HG02870 (cell line): ENCODE measurements around the gene BBS12.
"Not testable (repeated sequence)": the region's sequence is repeated elsewhere in the genome, so short reads cannot be mapped to it uniquely, and the experiment has no call there.

ENCODE experiments used
- ATAC-seq: cut with Tn5 transposase; IDR thresholded peaks from one replicate; pipeline ENCODE4 v1.9.1; 2021; ENCODE audit warnings: mild to moderate bottlenecking, moderate library complexity; ENCODE audit not compliant: unreplicated experiment

The BBS12 gene

GRCh38 chr4:122764071-122764820, 31.7 kb downstream of the BBS12 start:
- no peak for ATAC-seq

DNA sequence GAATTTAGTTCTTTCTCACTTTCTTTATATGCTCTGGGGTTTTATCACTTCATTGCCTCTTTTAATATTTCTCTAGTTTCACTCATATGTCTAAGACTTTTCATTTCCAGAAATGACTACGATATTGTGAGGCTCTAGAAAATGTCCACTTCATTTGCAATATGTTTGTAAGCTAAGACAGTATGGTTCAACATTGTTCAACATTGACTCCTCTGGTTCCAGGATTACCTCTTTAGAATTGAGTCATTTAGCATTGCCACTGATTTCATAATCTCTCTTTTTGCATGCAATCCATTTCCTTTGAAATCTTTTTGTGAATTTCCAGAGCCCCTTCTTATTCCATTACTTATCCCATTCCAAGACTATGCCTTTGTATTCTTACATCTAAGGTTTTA, 32.3 kb downstream of the BBS12 start:
- ATAC-seq = peak; percentile 95

GRCh38 chr4:122765692-122766352, 33.3 kb downstream of the BBS12 start:
- no peak for ATAC-seq

- no peak for ATAC-seq
Measured at GRCh38 chr4:122766353-122766705, 33.8 kb downstream of the BBS12 start.

GRCh38 chr4:122766950-122767349, 34.4 kb downstream of the BBS12 start:
- ATAC-seq = no peak

DNA sequence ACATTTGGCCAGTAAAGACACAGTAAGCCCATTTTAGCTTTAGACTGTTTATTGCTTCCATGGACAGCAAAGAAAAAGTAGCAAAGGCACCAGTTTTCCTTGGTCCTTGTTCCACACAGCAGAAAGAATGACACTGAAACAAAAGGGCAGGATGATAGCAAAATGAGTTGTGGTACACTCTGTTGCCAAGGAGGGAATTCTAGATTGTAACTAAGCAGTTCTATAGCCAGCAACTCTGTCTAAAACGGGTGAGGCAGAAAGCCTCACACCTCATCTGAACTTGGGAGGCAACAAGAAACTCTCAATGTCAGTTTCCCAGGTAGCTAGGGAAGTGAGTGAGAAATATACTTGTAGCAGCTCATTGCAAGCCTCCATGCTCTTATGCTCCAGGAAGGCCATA, 39.2 kb downstream of the BBS12 start:
- no peak for ATAC-seq

- ATAC-seq = no peak
Measured at GRCh38 chr4:122772311-122772710, 39.8 kb downstream of the BBS12 start.

- ATAC-seq = no peak
Measured at GRCh38 chr4:122772986-122773385, 40.5 kb downstream of the BBS12 start.

- ATAC-seq = no peak
Measured at GRCh38 chr4:122775039-122775438, 42.5 kb downstream of the BBS12 start.

DNA sequence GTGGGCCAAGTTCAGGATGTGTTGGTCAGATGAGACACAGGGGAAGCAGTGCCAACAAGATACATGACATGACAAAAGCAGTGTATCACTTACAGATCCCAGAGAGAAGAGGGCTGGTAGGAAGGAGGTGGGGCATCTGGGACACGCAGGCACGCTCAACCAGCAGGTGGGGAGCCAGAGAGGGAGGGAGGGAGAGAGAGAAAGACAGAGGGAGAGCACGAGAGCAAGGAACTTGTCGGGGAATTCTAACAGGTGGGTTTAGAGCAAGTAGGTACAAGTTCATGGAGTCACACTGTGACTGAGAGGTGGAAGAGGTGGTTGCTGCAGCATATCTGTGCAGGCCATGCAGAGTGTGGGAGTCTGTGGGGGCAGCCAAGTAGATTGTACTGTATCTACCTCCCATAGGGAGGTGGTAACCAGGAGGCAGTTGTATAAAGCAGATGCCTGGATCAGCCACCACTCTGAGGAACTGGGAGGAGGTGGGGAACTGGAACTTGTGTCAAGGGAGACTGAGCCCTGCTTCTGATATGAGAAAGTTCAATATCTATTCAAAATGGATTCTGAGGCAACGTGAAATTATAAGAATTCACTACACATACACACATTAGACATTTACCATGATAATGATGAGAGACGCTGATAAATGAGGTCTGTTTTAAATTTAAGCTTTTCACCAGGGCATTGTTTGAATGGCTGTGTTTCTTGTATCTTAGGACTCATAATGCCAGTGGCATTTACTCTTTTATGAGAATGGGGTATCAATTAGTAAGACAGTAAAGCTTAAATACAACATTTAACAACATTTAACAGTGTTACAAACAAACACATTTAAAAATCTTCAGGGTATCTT, 43.7 kb downstream of the BBS12 start:
- no peak for ATAC-seq

DNA sequence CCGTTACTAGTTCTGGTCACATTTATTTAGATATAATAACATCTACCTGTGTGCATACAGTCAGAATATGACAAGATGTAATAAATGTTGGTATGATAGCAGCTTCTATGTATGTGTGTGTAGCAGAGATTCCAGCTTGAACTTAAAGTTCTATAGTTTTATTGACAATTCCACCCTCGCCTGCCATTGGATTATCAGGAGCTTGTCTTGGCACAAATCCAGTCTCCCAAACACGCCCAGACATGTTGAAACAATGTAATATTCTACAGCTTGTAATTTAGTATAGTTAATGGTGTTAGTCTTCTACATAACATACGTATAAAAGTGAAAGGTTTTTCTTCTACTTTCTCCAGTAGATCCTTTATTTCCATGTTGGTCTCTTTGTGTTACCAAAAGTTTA, 44.4 kb downstream of the BBS12 start:
- no peak for ATAC-seq

- ATAC-seq = no peak
Measured at GRCh38 chr4:122777846-122778673, 45.6 kb downstream of the BBS12 start.

- ATAC-seq = no peak
Measured at GRCh38 chr4:122781486-122781885, 49.0 kb downstream of the BBS12 start.

GRCh38 chr4:122783301-122784215, 51.1 kb downstream of the BBS12 start:
- ATAC-seq = no peak

GRCh38 chr4:122784261-122784660, 51.8 kb downstream of the BBS12 start:
- ATAC-seq = no peak

DNA sequence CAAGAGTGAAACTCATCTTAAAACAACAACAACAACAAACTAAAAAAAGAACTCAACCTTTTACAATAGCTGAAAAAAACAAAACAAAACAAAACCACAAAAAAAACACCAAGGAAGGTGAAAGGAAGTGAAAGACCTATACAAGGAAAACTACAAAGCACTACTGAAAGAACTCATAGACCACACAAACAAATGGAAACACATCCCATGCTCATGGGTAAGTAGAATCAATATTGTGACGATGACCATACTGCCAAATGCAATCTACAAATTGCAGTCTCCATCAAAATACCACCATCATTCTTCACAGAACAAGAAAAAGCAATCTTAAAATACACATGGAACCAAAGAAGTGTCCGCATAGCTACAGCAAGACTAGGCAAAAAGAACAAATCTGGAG, 52.6 kb downstream of the BBS12 start:
- ATAC-seq = no peak

DNA sequence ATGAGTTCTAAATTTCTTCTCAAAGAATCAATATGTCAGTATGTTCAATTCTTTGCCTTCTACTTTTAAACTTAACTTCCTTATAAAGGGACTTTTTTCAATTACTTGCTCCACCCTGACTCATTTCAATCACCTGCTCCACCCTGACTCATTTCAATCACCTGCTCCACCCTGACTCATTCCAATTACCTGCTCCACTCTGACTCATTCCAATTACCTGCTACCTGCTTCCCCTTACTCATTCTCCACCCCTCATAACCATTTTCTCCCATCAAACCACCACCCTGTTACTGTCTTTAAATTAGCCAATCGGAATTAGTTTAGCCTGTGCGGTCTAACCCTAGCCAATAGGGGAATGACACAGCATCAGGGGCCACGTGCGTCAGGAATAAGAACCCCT, 53.8 kb downstream of the BBS12 start:
- ATAC-seq = not testable (repeated sequence)

- not testable (repeated sequence) for ATAC-seq
Measured at GRCh38 chr4:122786920-122787319, 54.4 kb downstream of the BBS12 start.

DNA sequence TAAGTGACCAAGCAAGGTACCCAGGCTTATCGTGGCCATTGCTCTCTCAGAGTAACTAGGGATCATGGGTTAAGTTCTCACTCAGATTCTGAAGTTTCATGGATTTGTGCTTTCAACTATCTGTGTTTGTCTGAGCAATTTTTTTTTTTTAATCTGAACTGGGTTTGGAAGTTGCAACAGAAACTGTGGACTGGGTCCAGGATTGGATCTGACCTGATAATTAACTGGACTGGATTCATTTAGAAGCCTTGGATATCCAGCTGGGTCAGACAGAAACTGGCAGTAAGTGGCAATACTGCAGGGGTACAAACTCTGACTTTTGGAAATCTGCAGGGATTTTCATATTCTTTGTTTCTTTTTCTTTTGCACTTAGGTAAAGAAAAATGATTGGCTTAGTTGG, 55.4 kb downstream of the BBS12 start:
- no peak for ATAC-seq

DNA sequence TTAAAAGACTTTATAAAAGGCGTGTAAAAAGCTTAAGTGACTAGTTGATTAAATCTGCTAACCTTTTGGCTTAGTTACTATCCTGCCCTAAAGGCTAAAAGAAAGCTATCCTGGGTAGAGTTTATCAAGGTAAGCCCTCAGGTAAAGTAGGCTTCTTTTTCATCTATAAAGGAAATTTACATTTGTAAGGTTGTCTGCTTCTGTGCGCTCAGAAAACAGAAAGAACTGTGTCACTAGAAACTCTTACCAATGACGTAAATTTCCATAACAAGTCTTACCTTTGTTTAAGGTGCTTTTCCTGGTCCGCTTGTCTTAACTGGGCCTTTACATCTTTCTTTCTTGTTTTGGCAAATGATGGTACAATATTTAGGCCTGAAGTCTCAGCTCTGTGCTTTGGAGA, 56.4 kb downstream of the BBS12 start:
- ATAC-seq = no peak
